ENCODE measurements around the gene MAFF.

GRCh38 chr22:38238519-38239071 is 36.8 kb downstream of the MAFF start:
- TF ChIP-seq CTCF (IDR thresholded peaks at IDR 0.05; ENCODE audit: borderline replicate concordance, extremely low read depth, low read length, poor library complexity, severe bottlenecking) (no peak), EZH2 (IDR thresholded peaks at IDR 0.05; ENCODE audit: borderline replicate concordance, low read depth, low read length, severe bottlenecking) (no peak)
